K562 (cell line): Measurements from ENCODE around the gene INSYN2B. TPM values are rescaled to one million over a fixed set of nuclear protein-coding genes. Genes with fewer than 3 reads are reported as not detected.

Experiments used
- FOXJ3 ChIP-seq: sonication (generic); formaldehyde crosslinking; IDR thresholded peaks from 2 replicates; pipeline ENCODE4 v1.4.0; 2020; ENCODE audit warnings: mild to moderate bottlenecking, missing genetic modification reagents
- HLTF ChIP-seq: fragments of 450-650 bp; IDR thresholded peaks from 2 replicates; pipeline ENCODE4 v1.6.1; 2016
- PTRF ChIP-seq: fragments of 450-650 bp; IDR thresholded peaks from 2 replicates; pipeline ENCODE4 v1.6.1; 2016; ENCODE audit warnings: mild to moderate bottlenecking, missing genetic modification characterization, missing compliant biosample characterization
- SNIP1 ChIP-seq: fragments of 450-650 bp; IDR thresholded peaks from 2 replicates; pipeline ENCODE4 v1.7.1; 2017; ENCODE audit warnings: low read depth, mild to moderate bottlenecking
- polyA plus RNA-seq, 8 experiments: library from polyadenylated mRNA; depleted of rRNA in 4 of 8; stranded (reverse) in 5 of 8; unstranded in 3 of 8; fragments of >200 nt; fragmentation: Nextera tagmentation in 2 of 8; fragmentation: Illumina TruSeq in 1 of 8; extraction: Ambion mirVana in 2 of 8; extraction: Trizol in 1 of 8; gene quantifications; 2 replicates each; pipeline versions ENCODE4 v1.2.1 to v1.2.3, GENCODE V29; 2011 to 2014; ENCODE audit warnings: inconsistent platforms in 1 of 8, missing spikeins in 1 of 8
- total RNA-seq, 7 experiments: library from RNA; depleted of rRNA in 6 of 7; stranded (reverse); fragments of >200 nt in 6 of 7; fragmentation: Illumina TruSeq in 2 of 7; extraction: Trizol in 2 of 7; gene quantifications; 2 replicates each; pipeline versions ENCODE4 v1.2.1 to v1.2.3, GENCODE V29; 2011 to 2021; ENCODE audit warnings: low replicate concordance in 1 of 7
- TF ChIP-seq, protein P1 (sequence below), 2 experiments: fragments of 450-650 bp; IDR thresholded peaks; 2 replicates each; pipeline ENCODE4 v1.6.1; 2016; ENCODE audit warnings: mild to moderate bottlenecking in 2 of 2, borderline replicate concordance in 1 of 2, low read depth in 1 of 2, moderate library complexity in 1 of 2

INSYN2B gene
- total and polyA plus RNA-seq, 9 of the 15 experiments (the other 6 are each of a cell fraction or from before 2014, with no cell fraction given), result not detected

DNA sequence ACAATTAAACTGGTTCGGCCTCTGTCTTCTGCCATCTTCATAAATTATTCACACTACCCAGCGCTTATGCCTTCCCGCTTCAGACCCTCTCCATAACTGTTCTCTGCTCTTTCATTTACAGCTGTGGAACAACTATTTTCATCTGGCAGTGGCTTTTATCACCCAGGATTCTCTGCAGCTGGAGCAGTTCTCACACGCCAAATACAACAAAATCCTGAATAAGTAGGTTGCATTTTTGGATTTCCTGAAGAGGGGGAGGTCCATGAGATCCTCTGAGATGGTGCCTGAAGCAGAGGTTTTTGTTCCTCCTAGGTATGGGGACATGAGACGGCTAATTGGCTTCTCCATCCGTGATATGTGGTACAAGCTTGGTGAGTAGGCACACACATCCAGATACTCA is 28.1 kb upstream of the INSYN2B start (continued):
- TF ChIP-seq, protein P1, sequence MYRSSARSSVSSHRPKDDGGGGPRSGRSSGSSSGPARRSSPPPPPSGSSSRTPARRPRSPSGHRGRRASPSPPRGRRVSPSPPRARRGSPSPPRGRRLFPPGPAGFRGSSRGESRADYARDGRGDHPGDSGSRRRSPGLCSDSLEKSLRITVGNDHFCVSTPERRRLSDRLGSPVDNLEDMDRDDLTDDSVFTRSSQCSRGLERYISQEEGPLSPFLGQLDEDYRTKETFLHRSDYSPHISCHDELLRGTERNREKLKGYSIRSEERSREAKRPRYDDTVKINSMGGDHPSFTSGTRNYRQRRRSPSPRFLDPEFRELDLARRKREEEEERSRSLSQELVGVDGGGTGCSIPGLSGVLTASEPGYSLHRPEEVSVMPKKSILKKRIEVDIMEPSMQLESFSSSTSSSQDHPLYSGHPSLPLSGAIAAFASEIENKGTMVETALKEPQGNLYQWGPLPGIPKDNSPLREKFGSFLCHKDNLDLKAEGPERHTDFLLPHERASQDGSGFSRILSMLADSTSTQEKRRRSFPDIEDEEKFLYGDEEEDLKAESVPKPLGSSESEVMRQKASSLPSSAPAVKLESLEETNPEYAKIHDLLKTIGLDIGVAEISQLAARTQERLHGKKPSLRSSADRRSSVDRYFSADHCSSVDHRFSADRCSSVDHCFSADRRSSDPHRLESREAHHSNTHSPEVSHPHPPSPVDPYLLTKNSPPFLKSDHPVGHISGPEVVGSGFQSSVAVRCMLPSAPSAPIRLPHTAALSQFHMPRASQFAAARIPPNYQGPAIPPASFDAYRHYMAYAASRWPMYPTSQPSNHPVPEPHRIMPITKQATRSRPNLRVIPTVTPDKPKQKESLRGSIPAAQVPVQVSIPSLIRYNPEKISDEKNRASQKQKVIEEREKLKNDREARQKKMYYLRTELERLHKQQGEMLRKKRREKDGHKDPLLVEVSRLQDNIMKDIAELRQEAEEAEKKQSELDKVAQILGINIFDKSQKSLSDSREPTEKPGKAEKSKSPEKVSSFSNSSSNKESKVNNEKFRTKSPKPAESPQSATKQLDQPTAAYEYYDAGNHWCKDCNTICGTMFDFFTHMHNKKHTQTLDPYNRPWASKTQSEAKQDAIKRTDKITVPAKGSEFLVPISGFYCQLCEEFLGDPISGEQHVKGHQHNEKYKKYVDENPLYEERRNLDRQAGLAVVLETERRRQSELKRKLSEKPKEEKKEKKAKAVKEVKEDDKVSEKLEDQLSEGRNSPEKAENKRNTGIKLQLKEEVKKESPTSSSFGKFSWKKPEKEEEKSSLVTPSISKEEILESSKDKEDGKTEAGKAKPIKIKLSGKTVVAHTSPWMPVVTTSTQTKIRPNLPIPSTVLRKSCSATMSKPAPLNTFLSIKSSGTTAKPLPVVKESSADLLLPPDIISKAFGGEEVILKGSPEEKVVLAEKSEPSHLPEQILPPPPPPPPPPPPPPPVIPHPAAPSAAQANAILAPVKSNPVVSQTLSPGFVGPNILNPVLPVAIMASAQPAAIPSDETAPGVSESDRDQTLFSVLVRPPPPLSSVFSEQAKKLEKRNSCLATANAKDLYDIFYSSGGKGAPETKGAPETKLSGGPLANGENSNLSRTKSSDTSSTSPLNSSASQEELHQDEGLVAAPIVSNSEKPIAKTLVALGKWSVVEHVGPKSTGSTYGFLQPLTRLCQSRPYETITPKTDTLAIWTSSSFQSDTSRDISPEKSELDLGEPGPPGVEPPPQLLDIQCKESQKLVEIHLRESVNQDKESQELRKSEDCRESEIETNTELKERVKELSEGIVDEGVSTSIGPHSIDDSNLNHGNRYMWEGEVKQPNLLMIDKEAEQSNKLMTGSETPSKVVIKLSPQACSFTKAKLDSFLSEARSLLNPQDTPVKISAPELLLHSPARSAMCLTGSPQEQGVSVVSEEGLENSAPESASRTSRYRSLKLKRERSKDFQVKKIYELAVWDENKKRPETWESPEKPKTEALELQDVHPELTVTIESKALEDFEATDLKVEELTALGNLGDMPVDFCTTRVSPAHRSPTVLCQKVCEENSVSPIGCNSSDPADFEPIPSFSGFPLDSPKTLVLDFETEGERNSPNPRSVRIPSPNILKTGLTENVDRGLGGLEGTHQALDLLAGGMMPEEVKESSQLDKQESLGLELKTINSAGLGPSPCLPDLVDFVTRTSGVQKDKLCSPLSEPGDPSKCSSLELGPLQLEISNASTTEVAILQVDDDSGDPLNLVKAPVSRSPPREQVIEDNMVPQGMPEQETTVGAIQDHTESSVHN (IDR thresholded peaks at IDR 0.05; ENCODE audit: borderline replicate concordance in 1 of 2, low read depth in 1 of 2), result no peak
- TF ChIP-seq PTRF, result no peak
- TF ChIP-seq SNIP1, result no peak
- TF ChIP-seq FOXJ3 (CRISPR knock-in tag), result no peak
- TF ChIP-seq HLTF, result no peak
